Nephron (organoid): Measurements from ENCODE around the gene ADGRF3.
"Not testable (repeated sequence)": the region's sequence is repeated elsewhere in the genome, so short reads cannot be mapped to it uniquely, and the experiment has no call there.

Experiments
- H3K27ac Mint-ChIP-seq, 3 experiments: 2 replicates each; pipeline ENCODE4 v1.8.0; 2020; ENCODE audit warnings: mixed read lengths in 3 of 3, mild to moderate bottlenecking in 2 of 3, moderate library complexity in 1 of 3
- H3K27me3 Mint-ChIP-seq: 2 replicates; pipeline ENCODE4 v1.8.0; 2021; ENCODE audit warnings: low read depth, mild to moderate bottlenecking, moderate library complexity, mixed read lengths
- H3K36me3 Mint-ChIP-seq: 2 replicates; pipeline ENCODE4 v1.8.0; 2020; ENCODE audit warnings: low read depth, mixed read lengths
- H3K4me1 Mint-ChIP-seq: 2 replicates; pipeline ENCODE4 v1.8.0; 2020; ENCODE audit warnings: mixed read lengths
- H3K4me3 Mint-ChIP-seq, 3 experiments: 2 replicates each; pipeline ENCODE4 v1.8.0; 2020; ENCODE audit warnings: mild to moderate bottlenecking in 3 of 3, mixed read lengths in 3 of 3, moderate library complexity in 2 of 3
- H3K9me3 Mint-ChIP-seq: 2 replicates; pipeline ENCODE4 v1.8.0; 2020; ENCODE audit warnings: mixed read lengths
- TF ChIP-seq, protein P1 (sequence below), 3 experiments: fragments of 200-600 bp; sonication (generic); IDR thresholded peaks; one replicate each; pipeline ENCODE4 v1.5.0; 2021; ENCODE audit warnings: antibody characterized with exemption in 3 of 3; ENCODE audit not compliant: unreplicated experiment in 3 of 3

ADGRF3 gene

GRCh38 chr2:26330114-26330549 lies 16.5 kb downstream of the ADGRF3 start:
- Mint-ChIP-seq H3K4me3 (no peak overlapping the region), H3K9me3 (no peaks in the 10 kb centered on the region), H3K4me1 (peaks cover 20% of the 10 kb centered on the region), H3K27ac (peak overlapping the region in 1 of 3 experiments; percentile 17), H3K27me3 (no peaks in the 10 kb centered on the region), H3K36me3 (no peaks in the 10 kb centered on the region)
- TF ChIP-seq, protein P1, sequence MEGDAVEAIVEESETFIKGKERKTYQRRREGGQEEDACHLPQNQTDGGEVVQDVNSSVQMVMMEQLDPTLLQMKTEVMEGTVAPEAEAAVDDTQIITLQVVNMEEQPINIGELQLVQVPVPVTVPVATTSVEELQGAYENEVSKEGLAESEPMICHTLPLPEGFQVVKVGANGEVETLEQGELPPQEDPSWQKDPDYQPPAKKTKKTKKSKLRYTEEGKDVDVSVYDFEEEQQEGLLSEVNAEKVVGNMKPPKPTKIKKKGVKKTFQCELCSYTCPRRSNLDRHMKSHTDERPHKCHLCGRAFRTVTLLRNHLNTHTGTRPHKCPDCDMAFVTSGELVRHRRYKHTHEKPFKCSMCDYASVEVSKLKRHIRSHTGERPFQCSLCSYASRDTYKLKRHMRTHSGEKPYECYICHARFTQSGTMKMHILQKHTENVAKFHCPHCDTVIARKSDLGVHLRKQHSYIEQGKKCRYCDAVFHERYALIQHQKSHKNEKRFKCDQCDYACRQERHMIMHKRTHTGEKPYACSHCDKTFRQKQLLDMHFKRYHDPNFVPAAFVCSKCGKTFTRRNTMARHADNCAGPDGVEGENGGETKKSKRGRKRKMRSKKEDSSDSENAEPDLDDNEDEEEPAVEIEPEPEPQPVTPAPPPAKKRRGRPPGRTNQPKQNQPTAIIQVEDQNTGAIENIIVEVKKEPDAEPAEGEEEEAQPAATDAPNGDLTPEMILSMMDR (IDR thresholded peaks at IDR 0.05; ENCODE audit: unreplicated experiment in 3 of 3), result peak; percentile 84 to 89 (median 88)

GRCh38 chr2:26329083-26329482 lies 17.5 kb downstream of the ADGRF3 start:
- not testable (repeated sequence) for H3K4me3 Mint-ChIP-seq, H3K36me3 Mint-ChIP-seq, H3K27ac Mint-ChIP-seq, H3K9me3 Mint-ChIP-seq, H3K27me3 Mint-ChIP-seq
- H3K4me1 Mint-ChIP-seq, result peaks cover 22% of the 10 kb centered on the region

GRCh38 chr2:26327291-26328272 lies 19.0 kb downstream of the ADGRF3 start:
- H3K9me3 Mint-ChIP-seq, result no peaks in the 10 kb centered on the region
- TF ChIP-seq, protein P1 (IDR thresholded peaks at IDR 0.05; ENCODE audit: unreplicated experiment in 3 of 3), result no peak
- H3K27me3 Mint-ChIP-seq, result no peaks in the 10 kb centered on the region
- H3K4me1 Mint-ChIP-seq, result peaks cover 22% of the 10 kb centered on the region
- H3K27ac Mint-ChIP-seq, result no peak overlapping the region
- H3K4me3 Mint-ChIP-seq, result no peak overlapping the region
- no peaks in the 10 kb centered on the region for H3K36me3 Mint-ChIP-seq

DNA sequence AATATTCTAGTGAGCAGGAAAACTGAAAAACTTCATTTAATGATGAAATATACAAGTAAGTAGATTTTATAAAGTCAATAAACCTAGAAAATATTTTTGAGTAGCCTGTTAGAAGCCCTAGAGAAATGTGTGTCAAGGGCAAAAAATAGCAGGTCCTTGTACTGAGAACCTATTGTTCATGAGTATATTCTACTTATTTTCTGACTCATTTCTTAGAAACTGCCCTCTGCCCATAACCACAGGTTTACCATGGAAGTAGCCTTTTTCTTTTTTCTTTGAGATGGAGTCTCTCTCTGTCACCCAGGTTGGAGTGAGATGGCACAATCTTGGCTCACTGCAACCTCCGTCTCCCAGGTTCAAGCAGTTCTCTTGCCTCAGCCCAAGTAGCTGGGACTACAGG lies 20.1 kb downstream of the ADGRF3 start:
- Mint-ChIP-seq H3K9me3 (no peaks in the 10 kb centered on the region), H3K36me3 (no peaks in the 10 kb centered on the region), H3K4me1 (peaks cover 22% of the 10 kb centered on the region), H3K27ac (no peak overlapping the region), H3K4me3 (no peak overlapping the region), H3K27me3 (no peaks in the 10 kb centered on the region)
- TF ChIP-seq, protein P1 (IDR thresholded peaks at IDR 0.05; ENCODE audit: unreplicated experiment in 3 of 3), result no peak

GRCh38 chr2:26325851-26326250 lies 20.7 kb downstream of the ADGRF3 start:
- Mint-ChIP-seq H3K27ac (peak overlapping the region in 2 of 3 experiments; percentile 11 to 14), H3K27me3 (peaks cover 5% of the 10 kb centered on the region)

DNA sequence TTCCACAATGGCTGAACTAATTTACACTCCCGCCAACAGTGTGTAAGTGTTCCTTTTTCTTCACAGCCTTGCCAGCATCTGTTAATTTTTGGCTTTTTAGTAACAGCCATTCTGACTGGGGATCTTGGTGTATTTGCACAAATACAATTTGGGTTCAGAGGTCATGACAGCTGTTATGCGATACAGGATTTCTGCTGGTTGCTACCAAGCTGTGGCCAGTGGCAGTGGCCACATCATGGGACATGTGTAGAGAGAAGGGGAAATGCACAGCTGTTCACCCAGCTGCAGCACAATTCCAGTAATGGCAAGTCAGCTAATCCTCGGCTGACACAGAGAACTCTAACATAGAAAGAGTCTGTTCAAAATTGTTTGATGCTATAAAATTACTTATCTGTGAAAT lies 21.7 kb downstream of the ADGRF3 start:
- TF ChIP-seq, protein P1 (IDR thresholded peaks at IDR 0.05; ENCODE audit: unreplicated experiment in 3 of 3), result no peak
- Mint-ChIP-seq H3K4me1 (peaks cover 19% of the 10 kb centered on the region), H3K27ac (peak overlapping the region in 2 of 3 experiments; percentile 67 to 88), H3K9me3 (no peaks in the 10 kb centered on the region), H3K27me3 (peaks cover 5% of the 10 kb centered on the region), H3K36me3 (no peaks in the 10 kb centered on the region), H3K4me3 (no peak overlapping the region)

More at GRCh38 chr2:26325851-26326250, 20.7 kb downstream of the ADGRF3 start:
- no peak overlapping the region for H3K4me3 Mint-ChIP-seq
- no peaks in the 10 kb centered on the region for H3K9me3 Mint-ChIP-seq
- TF ChIP-seq, protein P1 (IDR thresholded peaks at IDR 0.05; ENCODE audit: unreplicated experiment in 3 of 3), result no peak
- H3K36me3 Mint-ChIP-seq, result no peaks in the 10 kb centered on the region
- peaks cover 22% of the 10 kb centered on the region for H3K4me1 Mint-ChIP-seq

DNA sequence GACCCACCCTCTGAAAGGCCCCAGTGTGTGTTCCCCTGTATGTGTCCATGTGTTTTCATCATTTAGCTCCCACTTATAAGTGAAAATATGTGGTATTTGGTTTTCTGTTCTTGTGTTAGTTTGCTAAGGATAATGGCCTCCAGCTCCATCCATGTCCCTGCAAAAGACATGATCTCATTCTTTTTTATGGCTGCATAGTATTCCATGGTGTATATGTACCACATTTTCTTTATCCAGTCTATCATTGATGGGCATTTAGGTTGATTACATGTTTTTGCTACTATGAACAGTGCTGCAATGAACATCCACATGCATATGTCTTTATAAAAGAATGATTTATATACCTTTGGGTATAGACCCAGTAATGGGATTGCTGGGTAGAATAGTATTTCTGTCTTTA lies 22.1 kb downstream of the ADGRF3 start:
- H3K36me3 Mint-ChIP-seq, H3K4me3 Mint-ChIP-seq, H3K9me3 Mint-ChIP-seq, H3K27me3 Mint-ChIP-seq: not testable (repeated sequence)
- peak overlapping the region in 1 of 3 experiments; percentile 67 for H3K27ac Mint-ChIP-seq
- H3K4me1 Mint-ChIP-seq, result peaks cover 16% of the 10 kb centered on the region
